HT1080 (cell line): Measurements from ENCODE around the gene PRKAA2. TPM values are rescaled to one million over a fixed set of nuclear protein-coding genes. Genes with fewer than 3 reads are reported as not detected.

Experiments used
- DNase-seq: peaks from one replicate; pipeline ENCODE4 v3.0.0-alpha.2; 2015; ENCODE audit warnings: low read depth
- total RNA-seq: library from RNA; depleted of rRNA; stranded (reverse); fragments of >200 nt; shearing (Covaris generic); gene quantifications from 2 replicates; pipeline ENCODE4 v1.2.3, GENCODE V29; 2014

PRKAA2 gene
- total RNA-seq, 1 experiment from 2014 or later: 2.4 TPM

DNA sequence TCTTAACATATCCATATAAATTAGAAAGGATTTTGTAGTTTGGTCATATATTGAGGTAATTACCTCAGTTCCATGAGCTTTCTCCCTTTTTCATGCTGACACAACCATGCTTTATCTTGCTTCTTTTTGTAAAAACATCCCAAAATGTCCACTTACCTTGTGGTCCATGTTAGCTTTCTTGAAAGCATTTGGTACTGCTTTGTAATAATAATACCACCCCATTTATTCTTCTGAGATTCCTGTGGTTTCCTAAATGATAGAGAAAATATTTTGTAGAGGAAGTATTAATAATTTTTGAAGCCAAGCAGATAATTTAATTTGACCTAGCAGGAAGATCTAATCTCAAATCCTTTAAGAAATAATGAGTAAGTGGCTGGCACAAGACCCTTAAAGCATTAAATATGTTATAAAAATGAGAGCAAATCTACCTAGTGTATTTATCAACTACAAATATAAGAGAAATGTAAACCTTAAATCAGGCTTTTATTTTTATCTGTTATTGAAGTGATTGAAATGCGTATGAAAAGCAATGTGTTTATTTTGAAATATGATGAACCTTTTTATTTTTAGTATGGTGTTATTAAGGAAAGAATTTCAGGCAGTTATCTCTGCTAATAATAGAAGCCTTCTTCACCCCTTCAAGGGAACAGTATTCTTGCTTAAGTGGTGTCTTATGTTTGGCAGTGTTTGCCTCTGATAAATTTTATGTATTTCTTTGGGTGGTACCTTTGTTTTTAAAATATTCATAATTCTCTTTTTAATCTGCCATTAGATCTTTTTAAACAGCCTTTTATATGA is 9.2 kb downstream of the PRKAA2 start:
- no peak for DNase-seq

GRCh38 chr1:56655991-56656613 is 11.0 kb downstream of the PRKAA2 start:
- DNase-seq: no peak

GRCh38 chr1:56658254-56658653 is 13.1 kb downstream of the PRKAA2 start:
- DNase-seq: no peak

GRCh38 chr1:56660293-56660692 is 15.2 kb downstream of the PRKAA2 start:
- DNase-seq: no peak

- no peak for DNase-seq
Measured at GRCh38 chr1:56663846-56664245, 18.7 kb downstream of the PRKAA2 start.

GRCh38 chr1:56665384-56665783 is 20.3 kb downstream of the PRKAA2 start:
- no peak for DNase-seq

DNA sequence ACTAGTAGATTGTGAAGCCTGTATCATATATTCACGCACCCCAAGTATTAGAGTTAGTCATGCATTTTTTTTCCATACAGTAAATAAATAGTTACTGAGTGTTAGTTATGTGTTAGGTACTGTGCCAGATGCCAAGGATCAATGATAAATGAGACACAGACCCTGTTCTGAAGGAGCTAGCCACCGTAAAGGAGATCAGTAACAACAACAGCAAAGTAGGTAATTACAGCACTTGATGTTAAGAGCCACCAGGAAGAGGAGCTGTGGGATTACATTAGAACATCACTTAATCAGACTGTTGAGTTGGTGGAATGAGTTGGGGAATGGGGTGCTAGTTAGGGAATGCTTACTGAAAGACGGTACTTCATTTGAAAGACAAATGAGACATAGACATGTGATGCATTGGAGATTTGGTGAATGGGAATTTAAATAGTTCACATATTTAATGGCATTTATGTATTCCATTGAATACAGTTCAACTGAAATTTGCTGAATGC is 21.0 kb downstream of the PRKAA2 start:
- DNase-seq: no peak

- no peak for DNase-seq
Measured at GRCh38 chr1:56670350-56670749, 25.2 kb downstream of the PRKAA2 start.

- DNase-seq: no peak
Measured at GRCh38 chr1:56671085-56671484, 26.0 kb downstream of the PRKAA2 start.

GRCh38 chr1:56671542-56671941 is 26.4 kb downstream of the PRKAA2 start:
- no peak for DNase-seq

- no peak for DNase-seq
Measured at GRCh38 chr1:56672579-56672978, 27.5 kb downstream of the PRKAA2 start.

GRCh38 chr1:56675763-56676162 is 30.6 kb downstream of the PRKAA2 start:
- DNase-seq: no peak

DNA sequence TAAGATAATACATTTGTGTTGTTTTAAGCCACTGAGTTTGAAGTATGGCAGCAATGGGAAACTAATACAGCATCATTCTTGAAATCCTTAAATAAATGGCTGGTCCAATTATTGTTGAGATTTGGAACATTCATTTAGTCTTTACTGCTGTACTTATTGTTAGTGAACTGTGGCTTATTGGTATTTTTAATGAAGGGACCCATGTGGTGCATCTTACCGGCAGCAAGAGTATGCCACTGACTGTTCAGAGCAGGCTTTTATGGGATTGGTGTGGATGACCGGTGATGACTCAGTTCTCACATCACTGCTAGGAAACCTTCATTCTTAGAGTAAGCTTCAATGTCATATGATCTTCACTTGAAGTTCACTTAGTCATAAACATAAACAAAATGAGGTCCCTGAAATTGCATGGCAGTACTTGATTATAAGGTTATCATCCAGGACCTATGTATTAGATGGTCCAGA is 31.5 kb downstream of the PRKAA2 start:
- peak; percentile 93 for DNase-seq

DNA sequence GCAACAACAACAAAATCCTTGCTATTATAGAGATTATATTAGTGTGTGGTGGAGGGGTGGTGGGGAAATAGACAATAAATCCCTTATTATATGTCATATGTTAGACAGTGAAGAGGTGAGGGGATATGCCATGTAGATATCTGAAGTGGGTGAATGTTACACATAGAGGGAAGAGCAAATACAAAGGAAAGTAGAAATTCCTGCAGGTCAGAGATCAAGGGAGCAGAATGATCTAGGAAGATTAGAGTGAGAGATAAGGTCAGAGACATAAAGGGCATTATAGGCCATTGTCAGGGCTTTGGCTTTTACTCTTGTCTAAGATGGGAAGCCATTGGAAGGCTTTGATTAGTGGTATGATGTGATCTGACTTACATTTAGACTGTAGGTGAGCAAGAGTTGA is 38.5 kb downstream of the PRKAA2 start:
- DNase-seq: no peak

GRCh38 chr1:56686169-56686568 is 41.1 kb downstream of the PRKAA2 start:
- no peak for DNase-seq

GRCh38 chr1:56688522-56689026 is 43.5 kb downstream of the PRKAA2 start:
- DNase-seq: peak; percentile 96

GRCh38 chr1:56696663-56697062 is 51.5 kb downstream of the PRKAA2 start:
- peak; percentile 31 for DNase-seq

- no peak for DNase-seq
Measured at GRCh38 chr1:56703747-56704146, 58.6 kb downstream of the PRKAA2 start.

- DNase-seq: no peak
Measured at GRCh38 chr1:56707379-56707778, 62.3 kb downstream of the PRKAA2 start.

- peak; percentile 58 for DNase-seq
Measured at GRCh38 chr1:56709269-56709880, 64.3 kb downstream of the PRKAA2 start.

DNA sequence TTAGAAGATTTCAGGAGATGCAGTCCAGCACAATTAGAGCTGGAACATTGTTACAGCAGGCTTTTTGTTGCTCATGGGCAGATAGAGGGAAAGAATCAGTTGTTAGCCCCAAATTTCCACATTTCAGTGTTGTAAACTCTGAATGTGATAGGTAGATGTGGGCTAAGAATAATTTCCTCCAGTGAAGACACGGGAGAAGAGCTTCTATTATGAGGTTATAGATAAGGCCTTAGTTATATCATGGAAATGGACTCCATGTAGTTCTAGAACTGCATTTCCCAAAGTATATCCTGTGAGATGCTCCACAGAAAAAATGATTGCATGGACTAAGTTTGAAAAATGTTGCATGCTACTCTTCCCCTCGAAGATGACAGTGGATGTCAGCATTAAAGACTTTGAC is 64.9 kb downstream of the PRKAA2 start:
- no peak for DNase-seq

DNA sequence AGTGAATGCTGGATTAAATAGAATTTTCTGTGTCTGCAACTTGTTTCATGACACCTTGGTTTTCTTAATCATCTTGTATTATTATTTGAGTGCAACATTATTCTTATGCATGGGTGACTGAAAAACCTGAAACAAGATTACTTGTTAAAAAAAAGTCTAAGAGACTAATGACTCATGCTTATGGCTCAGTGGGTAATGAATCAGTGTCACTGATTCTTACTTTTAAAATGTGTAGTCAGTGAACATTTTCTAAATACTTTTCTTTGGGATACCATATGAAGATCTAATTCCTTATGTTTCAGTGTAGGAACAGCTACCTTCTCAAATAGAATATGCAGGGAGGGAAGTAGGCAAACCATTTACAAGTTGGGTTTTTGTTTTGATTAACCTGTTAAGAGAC is 65.5 kb downstream of the PRKAA2 start:
- DNase-seq: peak; percentile 74
